Measurements from ENCODE around the gene VPS52.

DNA sequence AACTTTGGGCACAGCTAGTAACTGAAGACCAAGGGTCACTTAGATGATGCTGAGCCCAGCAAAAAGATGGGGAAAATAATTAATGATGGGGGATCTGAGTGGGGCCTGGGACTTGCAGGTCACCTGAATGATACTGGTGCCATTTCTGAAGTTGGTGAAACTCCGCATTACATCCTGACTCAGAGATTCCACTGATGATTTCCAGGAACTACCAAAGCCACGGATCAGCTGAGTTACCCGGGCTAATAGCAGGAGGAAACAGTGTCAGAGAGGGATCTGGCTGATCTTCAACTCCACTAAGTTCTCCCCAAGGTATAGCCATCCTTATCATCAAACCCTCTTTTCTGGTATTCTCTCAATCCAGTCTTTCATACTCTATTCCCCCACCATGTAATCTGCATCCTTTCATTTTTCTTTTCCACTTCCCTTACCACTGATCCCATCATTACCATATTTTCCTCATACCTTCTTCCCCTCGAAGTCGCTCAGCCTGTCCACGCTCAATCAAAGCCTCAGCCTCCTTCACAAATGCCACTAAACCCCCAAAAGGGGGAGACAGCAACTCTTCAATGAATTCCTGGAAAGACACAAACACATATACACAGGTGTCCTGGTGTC, 20.2 kb downstream of the VPS52 start:
- TF ChIP-seq, protein P1, sequence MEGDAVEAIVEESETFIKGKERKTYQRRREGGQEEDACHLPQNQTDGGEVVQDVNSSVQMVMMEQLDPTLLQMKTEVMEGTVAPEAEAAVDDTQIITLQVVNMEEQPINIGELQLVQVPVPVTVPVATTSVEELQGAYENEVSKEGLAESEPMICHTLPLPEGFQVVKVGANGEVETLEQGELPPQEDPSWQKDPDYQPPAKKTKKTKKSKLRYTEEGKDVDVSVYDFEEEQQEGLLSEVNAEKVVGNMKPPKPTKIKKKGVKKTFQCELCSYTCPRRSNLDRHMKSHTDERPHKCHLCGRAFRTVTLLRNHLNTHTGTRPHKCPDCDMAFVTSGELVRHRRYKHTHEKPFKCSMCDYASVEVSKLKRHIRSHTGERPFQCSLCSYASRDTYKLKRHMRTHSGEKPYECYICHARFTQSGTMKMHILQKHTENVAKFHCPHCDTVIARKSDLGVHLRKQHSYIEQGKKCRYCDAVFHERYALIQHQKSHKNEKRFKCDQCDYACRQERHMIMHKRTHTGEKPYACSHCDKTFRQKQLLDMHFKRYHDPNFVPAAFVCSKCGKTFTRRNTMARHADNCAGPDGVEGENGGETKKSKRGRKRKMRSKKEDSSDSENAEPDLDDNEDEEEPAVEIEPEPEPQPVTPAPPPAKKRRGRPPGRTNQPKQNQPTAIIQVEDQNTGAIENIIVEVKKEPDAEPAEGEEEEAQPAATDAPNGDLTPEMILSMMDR (IDR thresholded peaks at IDR 0.05; ENCODE audit: low read depth, low read length) = no peak
- TF ChIP-seq, protein P2, sequence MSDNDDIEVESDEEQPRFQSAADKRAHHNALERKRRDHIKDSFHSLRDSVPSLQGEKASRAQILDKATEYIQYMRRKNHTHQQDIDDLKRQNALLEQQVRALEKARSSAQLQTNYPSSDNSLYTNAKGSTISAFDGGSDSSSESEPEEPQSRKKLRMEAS (IDR thresholded peaks at IDR 0.05; ENCODE audit: low read depth, low read length) = no peak
- no peak for TF ChIP-seq POLR2A (IDR thresholded peaks at IDR 0.05; ENCODE audit: extremely low read depth, insufficient read length)
- TF ChIP-seq MYC (IDR thresholded peaks at IDR 0.05; ENCODE audit: low read depth, low read length) = no peak
